A549 (cell line): Measurements from ENCODE around the gene TOM1L2. TPM values are rescaled to one million over a fixed set of nuclear protein-coding genes. Genes with fewer than 3 reads are reported as not detected.

Experiments
- ATAC-seq, 2 experiments: fragments of 200-7000 bp in 1 of 2; fragments of >200 bp in 1 of 2; cut with Nextera tagmentation in 1 of 2; cut with Tn5 transposase in 1 of 2; 3 replicates each; pipeline versions ENCODE4 v1.8.0 to v1.9.1; 2018 to 2020; ENCODE audit warnings: mild to moderate bottlenecking in 1 of 2, moderate library complexity in 1 of 2
- CTCF ChIA-PET: fragments of 300-600 bp; sonication (Branson Sonifier 250); formaldehyde crosslinking; extraction: SDS; loops from one replicate; lab custom pipeline; 2021; ENCODE audit warnings: antibody characterized with exemption, inconsistent platforms; lab: Yijun Ruan, JAX
- POLR2A ChIA-PET: fragments of 350-600 bp; formaldehyde crosslinking; extraction: SDS; loops from one replicate; lab custom pipeline; 2021; ENCODE audit warnings: antibody characterized with exemption, inconsistent platforms; lab: Yijun Ruan, JAX
- DNase-seq, 2 experiments: peaks; one replicate each; pipeline versions ENCODE4 v3.0.0 to v3.0.0-alpha.2; 2011 to 2016; ENCODE audit warnings: low read depth in 1 of 2, low spot score in 1 of 2
- FAIRE-seq: peaks from 2 replicates; lab custom pipeline; 2011; peaks lifted over from hg19 to GRCh38; lab: Jason Lieb, UNC
- H3K27ac ChIP-seq, 2 experiments: fragments of >200 bp; sonication (Bioruptor Twin); formaldehyde crosslinking; 3 replicates each; pipeline ENCODE4 v1.5.1; 2016 to 2017
- H3K4me1 ChIP-seq: fragments of >200 bp; sonication (Bioruptor Twin); formaldehyde crosslinking; 3 replicates; pipeline ENCODE4 v1.6.1; 2016
- H3K4me2 ChIP-seq: fragments of >200 bp; sonication (Bioruptor Twin); formaldehyde crosslinking; 3 replicates; pipeline ENCODE4 v1.6.1; 2016
- H3K4me3 ChIP-seq: fragments of >200 bp; sonication (Bioruptor Twin); formaldehyde crosslinking; 3 replicates; pipeline ENCODE4 v1.5.1; 2016
- H3K9me3 ChIP-seq: fragments of >200 bp; sonication (Bioruptor Twin); formaldehyde crosslinking; 3 replicates; pipeline ENCODE4 v1.6.1; 2016
- ATOH8 ChIP-seq: fragments of 250-450 bp; sonication (Bioruptor Pico); IDR thresholded peaks from 2 replicates; pipeline ENCODE4 v1.5.0; 2020; ENCODE audit warnings: low read depth, mild to moderate bottlenecking, moderate library complexity
- CBX2 ChIP-seq: fragments of 200-600 bp; sonication (generic); IDR thresholded peaks from 2 replicates; pipeline ENCODE4 v1.6.1; 2016; ENCODE audit warnings: low read depth, mild to moderate bottlenecking, borderline replicate concordance
- EHF ChIP-seq: fragments of 250-450 bp; sonication (Bioruptor Pico); IDR thresholded peaks from 2 replicates; pipeline ENCODE4 v1.5.0; 2020; ENCODE audit warnings: mild to moderate bottlenecking
- EHMT2 ChIP-seq: fragments of 200-600 bp; sonication (generic); IDR thresholded peaks from 2 replicates; pipeline ENCODE4 v1.6.1; 2016; ENCODE audit warnings: antibody characterized with exemption, low read depth, mild to moderate bottlenecking, moderate library complexity
- ELK1 ChIP-seq: fragments of 150-350 bp; IDR thresholded peaks from 2 replicates; pipeline ENCODE4 v1.6.1; 2014; ENCODE audit warnings: low read depth, mild to moderate bottlenecking, low read length
- EP300 ChIP-seq, 2 experiments: fragments of >200 bp; sonication (Bioruptor Twin); formaldehyde crosslinking; IDR thresholded peaks; 2 replicates in 1 of 2; 3 replicates in 1 of 2; pipeline ENCODE4 v1.6.1; 2016 to 2017
- ESRRA ChIP-seq: fragments of 150-350 bp; IDR thresholded peaks from 2 replicates; pipeline ENCODE4 v1.6.1; 2014; ENCODE audit warnings: mild to moderate bottlenecking, low read length, borderline replicate concordance
- FOSB ChIP-seq: fragments of 250-450 bp; sonication (Bioruptor Pico); IDR thresholded peaks from 2 replicates; pipeline ENCODE4 v1.5.0; 2020; ENCODE audit warnings: mild to moderate bottlenecking, moderate library complexity
- FOXS1 ChIP-seq: fragments of 250-450 bp; sonication (Bioruptor Pico); IDR thresholded peaks from 2 replicates; pipeline ENCODE4 v1.5.0; 2020; ENCODE audit warnings: mild to moderate bottlenecking, moderate library complexity
- HEYL ChIP-seq: fragments of 250-450 bp; sonication (Bioruptor Pico); IDR thresholded peaks from 2 replicates; pipeline ENCODE4 v1.8.0; 2021; ENCODE audit warnings: mild to moderate bottlenecking, moderate library complexity
- HOXB13 ChIP-seq: fragments of 250-450 bp; sonication (Bioruptor Pico); IDR thresholded peaks from 2 replicates; pipeline ENCODE4 v1.5.0; 2020; ENCODE audit warnings: low read depth, mild to moderate bottlenecking, moderate library complexity
- HOXB5 ChIP-seq: fragments of 250-450 bp; sonication (Bioruptor Pico); IDR thresholded peaks from 2 replicates; pipeline ENCODE4 v1.5.0; 2020; ENCODE audit warnings: mild to moderate bottlenecking, moderate library complexity
- JUN ChIP-seq, 2 experiments: fragments of >200 bp; sonication (Bioruptor Twin); formaldehyde crosslinking; IDR thresholded peaks; 2 replicates in 1 of 2; 3 replicates in 1 of 2; pipeline ENCODE4 v1.6.1; 2016 to 2017
- KDM1A ChIP-seq: fragments of 200-600 bp; sonication (generic); IDR thresholded peaks from 2 replicates; pipeline ENCODE4 v1.6.1; 2016; ENCODE audit warnings: low read depth, mild to moderate bottlenecking
- KDM5A ChIP-seq: fragments of 200-600 bp; sonication (generic); IDR thresholded peaks from 2 replicates; pipeline ENCODE4 v1.6.1; 2016; ENCODE audit warnings: antibody characterized with exemption, mild to moderate bottlenecking
- MAFK ChIP-seq: fragments of 450-650 bp; IDR thresholded peaks from 2 replicates; pipeline ENCODE4 v1.6.1; 2014; ENCODE audit not compliant: partially characterized antibody
- MAZ ChIP-seq: fragments of 150-350 bp; IDR thresholded peaks from 2 replicates; pipeline ENCODE4 v1.6.1; 2014; ENCODE audit warnings: antibody characterized with exemption, low read depth, low read length, borderline replicate concordance
- NPAS2 ChIP-seq: fragments of 250-450 bp; sonication (Bioruptor Pico); IDR thresholded peaks from 2 replicates; pipeline ENCODE4 v1.8.0; 2022; ENCODE audit warnings: mild to moderate bottlenecking, moderate library complexity, borderline replicate concordance
- NR3C1 ChIP-seq: fragments of >200 bp; sonication (Bioruptor Twin); formaldehyde crosslinking; IDR thresholded peaks from 3 replicates; pipeline ENCODE4 v1.6.1; 2017
- PHF8 ChIP-seq: fragments of 200-600 bp; sonication (generic); IDR thresholded peaks from 2 replicates; pipeline ENCODE4 v1.6.1; 2016; ENCODE audit warnings: low read depth, mild to moderate bottlenecking, antibody characterized with exemption, moderate library complexity, borderline replicate concordance
- RAD21 ChIP-seq, 2 experiments: fragments of >200 bp in 1 of 2; sonication (Bioruptor Twin) in 1 of 2; formaldehyde crosslinking in 1 of 2; IDR thresholded peaks in 1 of 2; conservative IDR thresholded peaks in 1 of 2; 2 replicates in 1 of 2; 3 replicates in 1 of 2; pipeline ENCODE4 v1.6.1; 2012 to 2018; ENCODE audit warnings: inconsistent platforms in 1 of 2
- RARB ChIP-seq: fragments of 250-450 bp; sonication (Bioruptor Pico); IDR thresholded peaks from 2 replicates; pipeline ENCODE4 v1.8.0; 2021; ENCODE audit warnings: mild to moderate bottlenecking, moderate library complexity
- RNF2 ChIP-seq: fragments of 200-600 bp; sonication (generic); IDR thresholded peaks from 2 replicates; pipeline ENCODE4 v1.6.1; 2016; ENCODE audit warnings: low read depth, mild to moderate bottlenecking, antibody characterized with exemption, moderate library complexity, borderline replicate concordance
- ZFP36 ChIP-seq: fragments of 450-650 bp; IDR thresholded peaks from 2 replicates; pipeline ENCODE4 v1.6.1; 2014; ENCODE audit warnings: borderline replicate concordance; ENCODE audit not compliant: partially characterized antibody
- ZSCAN20 ChIP-seq: fragments of 250-450 bp; sonication (Bioruptor Pico); IDR thresholded peaks from 2 replicates; pipeline ENCODE4 v1.8.0; 2022; ENCODE audit warnings: mild to moderate bottlenecking, moderate library complexity
- WGBS: methylation state at CpG from one replicate; pipeline ENCODE4 v1.1.6; 2017; ENCODE audit errors: missing lambda C conversion rate; 5-methylcytosine and 5-hydroxymethylcytosine counted together
- polyA plus RNA-seq, 4 experiments: library from polyadenylated mRNA; depleted of rRNA in 3 of 4; stranded (reverse); fragments of >200 nt; fragmentation: RNase III in 1 of 4; extraction: RNeasy Plus Mini Kit Qiagen cat#74134 plus additional on column Dnase treatment in 1 of 4; gene quantifications; 2 replicates in 3 of 4; 3 replicates in 1 of 4; pipeline ENCODE4 v1.2.3, GENCODE V29; 2011 to 2017
- TF ChIP-seq, protein P1 (sequence below): fragments of 450-650 bp; IDR thresholded peaks from 2 replicates; pipeline ENCODE4 v1.6.1; 2014; ENCODE audit warnings: antibody characterized with exemption

TOM1L2 gene
- polyA plus RNA-seq, 2 of the 4 experiments (the other 2 are of a cell fraction), result 19.2 to 24.7 TPM

GRCh38 chr17:17844079-17844478 lies 128.1 kb downstream of the TOM1L2 start:
- WGBS, result 88% methylated on average over 7 of the region's 7 CpGs
- Histone ChIP-seq H3K4me3 (no peak overlapping the region), H3K9me3 (no peaks in the 10 kb centered on the region), H3K4me2 (no peak overlapping the region), H3K4me1 (peaks cover 29% of the 10 kb centered on the region), H3K27ac (peak overlapping the region in 1 of 2 experiments; percentile 27; a peak in 2 of 6 replicates)
- no peak for ATAC-seq
- no peak for FAIRE-seq
- CTCF ChIA-PET, result interaction anchor here (0.6 to 35.9 kb wide), 5 partner anchors 11 to 201 kb away, joined by 3 to 859 read pairs (median 26); no protein-coding TSS in a partner anchor
- TF ChIP-seq FOSB (CRISPR knock-in tag) (no peak), KDM1A (no peak), HEYL (CRISPR knock-in tag) (no peak), RAD21 (conservative IDR thresholded peaks at IDR 0.05 in 1 of 2, IDR thresholded peaks at IDR 0.05 in 1 of 2) (no peak), EHMT2 (no peak), MAZ (no peak), HOXB5 (CRISPR knock-in tag) (no peak), ATOH8 (CRISPR knock-in tag) (no peak), HOXB13 (CRISPR knock-in tag) (no peak)
- no peak for DNase-seq
- POLR2A ChIA-PET, result no interaction called here

GRCh38 chr17:17843096-17843495 lies 129.1 kb downstream of the TOM1L2 start:
- POLR2A ChIA-PET, result interaction anchor here (0.6 to 0.7 kb wide), 2 partner anchors 25 to 57 kb away, joined by 3 to 4 read pairs; no protein-coding TSS in a partner anchor
- no peak for DNase-seq
- TF ChIP-seq NPAS2 (CRISPR knock-in tag) (no peak), FOXS1 (no peak), MAFK (no peak), NR3C1 (no peak), ZFP36 (no peak), PHF8 (no peak), HOXB13 (CRISPR knock-in tag) (no peak), EP300 (IDR thresholded peaks at IDR 0.05) (no peak), KDM5A (no peak), ZSCAN20 (CRISPR knock-in tag) (no peak), EHF (CRISPR knock-in tag) (no peak), RARB (CRISPR knock-in tag) (no peak), ESRRA (no peak), ELK1 (no peak), RNF2 (no peak), JUN (IDR thresholded peaks at IDR 0.05) (no peak), CBX2 (no peak)
- TF ChIP-seq, protein P1, sequence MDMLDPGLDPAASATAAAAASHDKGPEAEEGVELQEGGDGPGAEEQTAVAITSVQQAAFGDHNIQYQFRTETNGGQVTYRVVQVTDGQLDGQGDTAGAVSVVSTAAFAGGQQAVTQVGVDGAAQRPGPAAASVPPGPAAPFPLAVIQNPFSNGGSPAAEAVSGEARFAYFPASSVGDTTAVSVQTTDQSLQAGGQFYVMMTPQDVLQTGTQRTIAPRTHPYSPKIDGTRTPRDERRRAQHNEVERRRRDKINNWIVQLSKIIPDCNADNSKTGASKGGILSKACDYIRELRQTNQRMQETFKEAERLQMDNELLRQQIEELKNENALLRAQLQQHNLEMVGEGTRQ, result no peak
- TF ChIP-seq, all 56 proteins: peak for 0
- H3K4me1 ChIP-seq, result peaks cover 36% of the 10 kb centered on the region
- CTCF ChIA-PET, result interaction anchor here (1.3 to 35.9 kb wide), 5 partner anchors 12 to 163 kb away, joined by 4 to 859 read pairs (median 26); partner anchors contain the start of gene RAI1
- no peaks in the 10 kb centered on the region for H3K9me3 ChIP-seq
- no peak overlapping the region for H3K4me3 ChIP-seq
- H3K27ac ChIP-seq, result peak overlapping the region in 1 of 2 experiments; percentile 3; a peak in 1 of 6 replicates
- H3K4me2 ChIP-seq, result no peak overlapping the region
- 93% methylated on average over 4 of the region's 4 CpGs for WGBS
- ATAC-seq (no peak), FAIRE-seq (no peak)
